SU-DHL-6 (cell line): ENCODE measurements around the gene PTP4A2.

Source experiments
- EZH2phosphoT487 ChIP-seq: fragments of 200-600 bp; sonication (generic), shearing (Covaris generic); conservative IDR thresholded peaks from 2 replicates; pipeline ENCODE4 v1.6.1; 2018; ENCODE audit warnings: mild to moderate bottlenecking, antibody characterized with exemption, low read length, moderate library complexity, mixed read lengths
- TF ChIP-seq, protein P1 (sequence below): fragments of 200-600 bp; sonication (generic); IDR thresholded peaks from one replicate; pipeline ENCODE4 v1.5.1; 2017; ENCODE audit warnings: antibody characterized with exemption, mild to moderate bottlenecking, low read length, moderate library complexity; ENCODE audit not compliant: insufficient read depth, poor library complexity, severe bottlenecking

DNA sequence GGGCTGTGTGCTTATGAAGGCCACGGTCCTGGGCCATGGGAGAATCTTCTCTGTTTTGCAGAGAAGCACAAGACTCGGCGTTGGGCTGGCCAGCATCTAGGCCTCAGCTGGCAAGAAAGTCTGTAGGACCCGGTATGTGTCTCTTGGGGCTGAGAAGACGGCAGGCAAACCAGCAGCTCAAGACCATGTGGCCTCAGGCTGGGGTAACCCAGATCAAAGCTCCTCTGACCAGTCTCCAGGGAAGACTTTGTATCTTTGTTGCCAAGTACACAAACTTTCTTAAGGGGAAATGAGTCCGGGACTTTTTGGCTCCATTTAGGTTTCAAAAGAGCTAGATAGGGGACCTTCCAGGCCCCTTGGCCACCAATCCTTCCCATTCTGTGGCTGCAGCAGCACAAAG lies 60.1 kb downstream of the PTP4A2 start:
- TF ChIP-seq, protein P1, sequence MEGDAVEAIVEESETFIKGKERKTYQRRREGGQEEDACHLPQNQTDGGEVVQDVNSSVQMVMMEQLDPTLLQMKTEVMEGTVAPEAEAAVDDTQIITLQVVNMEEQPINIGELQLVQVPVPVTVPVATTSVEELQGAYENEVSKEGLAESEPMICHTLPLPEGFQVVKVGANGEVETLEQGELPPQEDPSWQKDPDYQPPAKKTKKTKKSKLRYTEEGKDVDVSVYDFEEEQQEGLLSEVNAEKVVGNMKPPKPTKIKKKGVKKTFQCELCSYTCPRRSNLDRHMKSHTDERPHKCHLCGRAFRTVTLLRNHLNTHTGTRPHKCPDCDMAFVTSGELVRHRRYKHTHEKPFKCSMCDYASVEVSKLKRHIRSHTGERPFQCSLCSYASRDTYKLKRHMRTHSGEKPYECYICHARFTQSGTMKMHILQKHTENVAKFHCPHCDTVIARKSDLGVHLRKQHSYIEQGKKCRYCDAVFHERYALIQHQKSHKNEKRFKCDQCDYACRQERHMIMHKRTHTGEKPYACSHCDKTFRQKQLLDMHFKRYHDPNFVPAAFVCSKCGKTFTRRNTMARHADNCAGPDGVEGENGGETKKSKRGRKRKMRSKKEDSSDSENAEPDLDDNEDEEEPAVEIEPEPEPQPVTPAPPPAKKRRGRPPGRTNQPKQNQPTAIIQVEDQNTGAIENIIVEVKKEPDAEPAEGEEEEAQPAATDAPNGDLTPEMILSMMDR, result no peak
- TF ChIP-seq EZH2phosphoT487, result no peak
